Keratinocyte (primary cell): ENCODE results near the gene ADM2.

Experiments used
- EZH2 ChIP-seq: IDR thresholded peaks from one replicate; pipeline ENCODE4 v1.6.1; 2012; ENCODE audit warnings: inconsistent platforms, mild to moderate bottlenecking, low read length, moderate library complexity
- TF ChIP-seq, protein P1 (sequence below), 3 experiments: IDR thresholded peaks in 1 of 3; conservative IDR thresholded peaks in 1 of 3; optimal IDR thresholded peaks in 1 of 3; 2 replicates in 2 of 3; 3 replicates in 1 of 3; pipeline versions ENCODE3 to v1.5.1; 2011; ENCODE audit warnings: low read length in 3 of 3, mild to moderate bottlenecking in 3 of 3, moderate library complexity in 2 of 3, control low read depth in 1 of 3, inconsistent platforms in 1 of 3; ENCODE audit not compliant: insufficient read depth in 2 of 3; ENCODE audit errors: extremely low read depth in 1 of 3

DNA sequence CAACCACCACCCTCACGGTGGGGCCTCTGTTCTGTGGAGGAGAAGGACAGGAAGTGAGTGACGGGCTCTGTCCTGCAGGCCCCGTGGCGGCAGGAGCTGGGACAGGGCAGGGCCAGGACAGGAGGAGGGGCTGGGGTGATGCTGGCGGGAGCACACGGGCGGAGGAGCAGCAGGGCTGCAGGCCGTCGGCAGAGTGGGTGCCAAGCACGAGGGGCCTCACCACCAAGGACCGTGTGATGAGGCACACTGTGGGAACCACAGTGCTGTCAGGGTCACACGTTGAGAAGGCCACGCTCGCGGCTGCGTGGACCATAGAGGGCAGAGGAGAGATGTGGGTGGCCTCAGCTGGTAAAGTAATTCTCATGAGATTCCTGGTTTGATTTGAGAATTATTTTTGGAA, 35.5 kb downstream of the ADM2 start:
- no peak for TF ChIP-seq EZH2
- TF ChIP-seq, protein P1, sequence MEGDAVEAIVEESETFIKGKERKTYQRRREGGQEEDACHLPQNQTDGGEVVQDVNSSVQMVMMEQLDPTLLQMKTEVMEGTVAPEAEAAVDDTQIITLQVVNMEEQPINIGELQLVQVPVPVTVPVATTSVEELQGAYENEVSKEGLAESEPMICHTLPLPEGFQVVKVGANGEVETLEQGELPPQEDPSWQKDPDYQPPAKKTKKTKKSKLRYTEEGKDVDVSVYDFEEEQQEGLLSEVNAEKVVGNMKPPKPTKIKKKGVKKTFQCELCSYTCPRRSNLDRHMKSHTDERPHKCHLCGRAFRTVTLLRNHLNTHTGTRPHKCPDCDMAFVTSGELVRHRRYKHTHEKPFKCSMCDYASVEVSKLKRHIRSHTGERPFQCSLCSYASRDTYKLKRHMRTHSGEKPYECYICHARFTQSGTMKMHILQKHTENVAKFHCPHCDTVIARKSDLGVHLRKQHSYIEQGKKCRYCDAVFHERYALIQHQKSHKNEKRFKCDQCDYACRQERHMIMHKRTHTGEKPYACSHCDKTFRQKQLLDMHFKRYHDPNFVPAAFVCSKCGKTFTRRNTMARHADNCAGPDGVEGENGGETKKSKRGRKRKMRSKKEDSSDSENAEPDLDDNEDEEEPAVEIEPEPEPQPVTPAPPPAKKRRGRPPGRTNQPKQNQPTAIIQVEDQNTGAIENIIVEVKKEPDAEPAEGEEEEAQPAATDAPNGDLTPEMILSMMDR (optimal IDR thresholded peaks at IDR 0.05 in 1 of 3, IDR thresholded peaks at IDR 0.05 in 1 of 3, conservative IDR thresholded peaks at IDR 0.05 in 1 of 3; ENCODE audit: extremely low read depth in 1 of 3, insufficient read depth in 2 of 3, low read length in 3 of 3), result no peak
